Mammary epithelial cell (primary cell): ENCODE results near the gene TMEM132A.

Experiments used
- CTCF ChIP-seq, 2 donors: IDR thresholded peaks in 1 of 2; conservative IDR thresholded peaks in 1 of 2; 2 replicates each; pipeline ENCODE4 v1.5.1; 2011 to 2012; ENCODE audit warnings: inconsistent platforms in 2 of 2, low read length in 2 of 2, mild to moderate bottlenecking in 2 of 2, control low read depth in 1 of 2, low read depth in 1 of 2; ENCODE audit not compliant: insufficient read depth in 1 of 2; ENCODE audit errors: extremely low read depth in 1 of 2
- EZH2 ChIP-seq: IDR thresholded peaks from 2 replicates; pipeline ENCODE4 v1.6.1; 2012; ENCODE audit warnings: low read length, inconsistent platforms, borderline replicate concordance

- TF ChIP-seq CTCF (conservative IDR thresholded peaks at IDR 0.05 in 1 of 2, IDR thresholded peaks at IDR 0.05 in 1 of 2; ENCODE audit: extremely low read depth in 1 of 2, insufficient read depth in 1 of 2, low read depth in 1 of 2, low read length in 2 of 2) (no peak), EZH2 (no peak)
Measured at GRCh38 chr11:60902625-60903024, 21.6 kb upstream of the TMEM132A start.
